K562 (cell line): ENCODE data around the gene KRTAP19-3.

ENCODE experiments used
- ARID2 ChIP-seq: fragments of 450-650 bp; IDR thresholded peaks from 2 replicates; pipeline ENCODE4 v1.6.1; 2017; ENCODE audit warnings: antibody characterized with exemption, mild to moderate bottlenecking
- BMI1 ChIP-seq: fragments of 150-350 bp; IDR thresholded peaks from 2 replicates; pipeline ENCODE4 v1.6.1; 2014; ENCODE audit warnings: low read length
- ZNF75A ChIP-seq: fragments of 450-650 bp; formaldehyde crosslinking; IDR thresholded peaks from 2 replicates; pipeline ENCODE4 v1.4.0; 2020; ENCODE audit warnings: mild to moderate bottlenecking
- TF ChIP-seq, protein P1 (sequence below), 3 experiments: IDR thresholded peaks in 2 of 3; conservative IDR thresholded peaks in 1 of 3; 2 replicates each; pipeline ENCODE4 v1.5.1; 2011 to 2012; ENCODE audit warnings: low read length in 3 of 3, mild to moderate bottlenecking in 3 of 3, control low read depth in 2 of 3, improper control_type of control experiment in 1 of 3, inconsistent platforms in 1 of 3, low read depth in 1 of 3, mixed read lengths in 1 of 3, moderate library complexity in 1 of 3; ENCODE audit not compliant: insufficient read depth in 2 of 3

DNA sequence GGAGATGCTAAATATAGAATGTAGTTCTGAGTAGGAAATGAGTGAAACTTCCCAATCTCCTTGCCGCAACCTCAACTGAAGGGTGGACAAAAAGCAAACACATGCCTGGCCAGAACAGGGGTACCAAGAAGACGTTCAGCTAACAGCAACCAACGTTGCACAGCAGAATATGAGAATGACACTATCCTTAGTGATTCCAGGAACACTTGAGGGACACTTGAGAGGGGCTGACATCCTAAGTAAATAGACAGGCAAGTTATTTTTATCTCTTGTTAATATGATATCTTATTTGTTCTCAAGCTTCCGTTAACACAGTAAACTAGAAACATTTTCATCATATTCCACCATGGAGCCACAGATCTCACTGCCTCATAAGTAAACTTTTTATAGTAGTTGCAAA lies 12.6 kb downstream of the KRTAP19-3 start:
- TF ChIP-seq, protein P1, sequence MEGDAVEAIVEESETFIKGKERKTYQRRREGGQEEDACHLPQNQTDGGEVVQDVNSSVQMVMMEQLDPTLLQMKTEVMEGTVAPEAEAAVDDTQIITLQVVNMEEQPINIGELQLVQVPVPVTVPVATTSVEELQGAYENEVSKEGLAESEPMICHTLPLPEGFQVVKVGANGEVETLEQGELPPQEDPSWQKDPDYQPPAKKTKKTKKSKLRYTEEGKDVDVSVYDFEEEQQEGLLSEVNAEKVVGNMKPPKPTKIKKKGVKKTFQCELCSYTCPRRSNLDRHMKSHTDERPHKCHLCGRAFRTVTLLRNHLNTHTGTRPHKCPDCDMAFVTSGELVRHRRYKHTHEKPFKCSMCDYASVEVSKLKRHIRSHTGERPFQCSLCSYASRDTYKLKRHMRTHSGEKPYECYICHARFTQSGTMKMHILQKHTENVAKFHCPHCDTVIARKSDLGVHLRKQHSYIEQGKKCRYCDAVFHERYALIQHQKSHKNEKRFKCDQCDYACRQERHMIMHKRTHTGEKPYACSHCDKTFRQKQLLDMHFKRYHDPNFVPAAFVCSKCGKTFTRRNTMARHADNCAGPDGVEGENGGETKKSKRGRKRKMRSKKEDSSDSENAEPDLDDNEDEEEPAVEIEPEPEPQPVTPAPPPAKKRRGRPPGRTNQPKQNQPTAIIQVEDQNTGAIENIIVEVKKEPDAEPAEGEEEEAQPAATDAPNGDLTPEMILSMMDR (IDR thresholded peaks at IDR 0.05 in 2 of 3, conservative IDR thresholded peaks at IDR 0.05 in 1 of 3; ENCODE audit: insufficient read depth in 2 of 3, low read depth in 1 of 3, low read length in 3 of 3): no peak
- TF ChIP-seq BMI1 (no peak), ZNF75A (CRISPR knock-in tag) (no peak), ARID2 (no peak)
